ENCODE data around the gene GNL1. TPM values are rescaled to one million over a fixed set of nuclear protein-coding genes. Genes with fewer than 3 reads are reported as not detected.

Gene GNL1
- total RNA-seq, 1 donor from 2014 or later = 54.8 TPM

DNA sequence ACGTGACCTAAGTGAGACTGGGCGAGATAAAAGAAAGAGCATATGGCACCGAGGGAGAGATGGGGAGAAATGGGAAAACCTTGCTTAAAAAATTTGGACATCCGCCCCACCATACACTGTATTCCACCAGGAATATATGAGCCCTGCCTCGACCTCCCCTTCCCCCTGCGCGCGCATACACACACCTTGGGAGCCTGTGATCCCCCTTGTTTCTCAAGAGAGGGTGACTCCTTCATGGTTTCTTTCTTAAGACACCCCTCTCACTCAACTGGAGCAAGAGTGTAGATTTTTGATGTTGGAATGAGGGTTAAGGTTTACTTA lies 15.4 kb upstream of the GNL1 start:
- peaks cover 12% of the 10 kb centered on the region for H3K36me3 ChIP-seq
- intact Hi-C loops (cut with DNase I) = no loop called here
- ATAC-seq = no peak
- H3K9me3 ChIP-seq = no peaks in the 10 kb centered on the region
- TF ChIP-seq, protein P1, sequence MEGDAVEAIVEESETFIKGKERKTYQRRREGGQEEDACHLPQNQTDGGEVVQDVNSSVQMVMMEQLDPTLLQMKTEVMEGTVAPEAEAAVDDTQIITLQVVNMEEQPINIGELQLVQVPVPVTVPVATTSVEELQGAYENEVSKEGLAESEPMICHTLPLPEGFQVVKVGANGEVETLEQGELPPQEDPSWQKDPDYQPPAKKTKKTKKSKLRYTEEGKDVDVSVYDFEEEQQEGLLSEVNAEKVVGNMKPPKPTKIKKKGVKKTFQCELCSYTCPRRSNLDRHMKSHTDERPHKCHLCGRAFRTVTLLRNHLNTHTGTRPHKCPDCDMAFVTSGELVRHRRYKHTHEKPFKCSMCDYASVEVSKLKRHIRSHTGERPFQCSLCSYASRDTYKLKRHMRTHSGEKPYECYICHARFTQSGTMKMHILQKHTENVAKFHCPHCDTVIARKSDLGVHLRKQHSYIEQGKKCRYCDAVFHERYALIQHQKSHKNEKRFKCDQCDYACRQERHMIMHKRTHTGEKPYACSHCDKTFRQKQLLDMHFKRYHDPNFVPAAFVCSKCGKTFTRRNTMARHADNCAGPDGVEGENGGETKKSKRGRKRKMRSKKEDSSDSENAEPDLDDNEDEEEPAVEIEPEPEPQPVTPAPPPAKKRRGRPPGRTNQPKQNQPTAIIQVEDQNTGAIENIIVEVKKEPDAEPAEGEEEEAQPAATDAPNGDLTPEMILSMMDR (IDR thresholded peaks at IDR 0.05) = no peak
- peak overlapping the region; percentile 63 for H3K4me3 ChIP-seq
- peak overlapping the region; percentile 90 for H3K27ac ChIP-seq
- H3K4me1 ChIP-seq = peaks cover 29% of the 10 kb centered on the region
- no peak for DNase-seq
- no peaks in the 10 kb centered on the region for H3K27me3 ChIP-seq

DNA sequence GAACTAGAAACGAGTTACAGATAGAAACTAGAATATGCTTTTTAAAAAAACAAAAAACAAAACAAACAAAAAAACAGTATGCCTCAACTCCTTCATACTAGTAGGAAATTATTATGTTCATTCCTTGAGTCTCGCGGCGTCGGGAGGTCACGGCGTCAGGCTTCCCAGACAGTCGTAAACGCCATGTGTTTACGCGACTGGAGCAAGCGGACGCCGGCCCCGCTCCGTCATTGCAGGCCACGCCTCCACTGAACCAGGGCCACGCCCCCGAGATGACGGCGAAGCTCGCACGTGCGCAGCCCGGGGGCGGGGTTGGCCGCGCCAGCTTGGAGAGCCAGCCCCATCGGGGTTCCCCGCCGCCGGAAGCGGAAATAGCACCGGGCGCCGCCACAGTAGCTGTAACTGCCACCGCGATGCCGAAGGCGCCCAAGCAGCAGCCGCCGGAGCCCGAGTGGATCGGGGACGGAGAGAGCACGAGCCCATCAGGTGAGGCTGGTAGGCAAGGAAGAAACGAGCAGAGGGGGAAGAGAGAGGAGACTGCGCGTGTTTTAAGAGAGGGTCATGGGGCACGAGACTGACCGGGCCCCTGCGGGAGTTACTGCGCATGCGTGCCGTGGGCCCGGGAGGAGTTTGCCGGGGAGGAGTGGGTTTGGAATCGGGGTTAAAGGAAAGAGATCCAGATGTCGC lies 14.9 kb upstream of the GNL1 start, which contains the start of gene ABCF1:
Gene ABCF1 (plus strand): TSS at position 368 of the 687 bp plus-strand sequence. CDS start 46 bp downstream, at position 414.
- H3K27ac ChIP-seq = peak within 1 kb of the TSS; percentile 90
- intact Hi-C loops (cut with DNase I) = no loop called here
- TF ChIP-seq, protein P1 (IDR thresholded peaks at IDR 0.05) = no peak
- H3K36me3 ChIP-seq = peaks cover 9% of the 10 kb centered on the region
- peak within 1 kb of the TSS; percentile 63 for H3K4me3 ChIP-seq
- peak; percentile 100 for ATAC-seq
- peaks cover 29% of the 10 kb centered on the region for H3K4me1 ChIP-seq
- no peaks in the 10 kb centered on the region for H3K27me3 ChIP-seq
- H3K9me3 ChIP-seq = no peaks in the 10 kb centered on the region
- DNase-seq = peak; percentile 100

DNA sequence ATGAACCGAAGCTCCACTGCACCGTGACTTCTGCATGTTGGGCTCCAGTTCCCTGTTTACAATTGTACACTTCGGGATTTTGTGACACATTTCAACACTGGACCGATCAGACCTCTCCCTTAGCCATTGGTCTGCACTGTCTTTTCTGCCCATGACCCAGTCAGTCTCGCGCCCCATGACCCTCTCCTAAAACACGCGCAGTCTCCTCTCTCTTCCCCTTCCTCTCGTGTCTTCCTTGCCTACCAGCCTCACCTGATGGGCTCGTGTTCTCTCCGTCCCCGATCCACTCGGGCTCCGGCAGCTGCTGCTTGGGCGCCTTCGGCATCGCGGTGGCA lies 14.4 kb upstream of the GNL1 start:
- peaks cover 6% of the 10 kb centered on the region for H3K36me3 ChIP-seq
- intact Hi-C loops (cut with DNase I) = no loop called here

DNA sequence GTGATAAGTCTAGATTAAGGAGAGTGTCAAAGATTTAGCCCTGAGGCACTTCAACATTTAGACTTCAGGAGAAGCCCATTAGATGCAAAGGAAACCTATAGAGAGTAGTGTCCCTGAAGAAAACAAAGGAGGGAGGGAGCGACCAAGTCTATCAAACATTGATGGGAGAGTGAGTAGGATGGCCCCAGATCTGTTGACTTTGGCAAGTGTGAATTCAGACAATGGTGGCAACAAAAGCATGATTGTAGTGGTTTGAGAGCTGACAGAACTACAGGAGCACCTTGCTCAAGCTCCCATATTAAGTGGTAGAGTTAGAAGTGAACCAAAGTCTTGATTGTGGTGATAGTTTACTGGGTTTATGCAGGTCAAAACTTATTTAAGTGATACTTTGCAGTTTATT lies 14.0 kb upstream of the GNL1 start:
- Histone ChIP-seq H3K4me1 (peaks cover 29% of the 10 kb centered on the region), H3K9me3 (no peaks in the 10 kb centered on the region), H3K27ac (peak overlapping the region; percentile 90), H3K36me3 (peaks cover 2% of the 10 kb centered on the region), H3K27me3 (no peaks in the 10 kb centered on the region), H3K4me3 (peak overlapping the region; percentile 63)
- intact Hi-C loops (cut with DNase I) = no loop called here
- DNase-seq = no peak
- no peak for ATAC-seq
- TF ChIP-seq, protein P1 (IDR thresholded peaks at IDR 0.05) = no peak

More for the DNA sequence above, 14.4 kb upstream of the GNL1 start:
- Histone ChIP-seq H3K27me3 (no peaks in the 10 kb centered on the region), H3K4me1 (peaks cover 29% of the 10 kb centered on the region), H3K9me3 (no peaks in the 10 kb centered on the region), H3K4me3 (peak overlapping the region; percentile 63), H3K27ac (peak overlapping the region; percentile 90)
- peak; percentile 52 for ATAC-seq
- DNase-seq = no peak
- TF ChIP-seq, protein P1 (IDR thresholded peaks at IDR 0.05) = no peak

DNA sequence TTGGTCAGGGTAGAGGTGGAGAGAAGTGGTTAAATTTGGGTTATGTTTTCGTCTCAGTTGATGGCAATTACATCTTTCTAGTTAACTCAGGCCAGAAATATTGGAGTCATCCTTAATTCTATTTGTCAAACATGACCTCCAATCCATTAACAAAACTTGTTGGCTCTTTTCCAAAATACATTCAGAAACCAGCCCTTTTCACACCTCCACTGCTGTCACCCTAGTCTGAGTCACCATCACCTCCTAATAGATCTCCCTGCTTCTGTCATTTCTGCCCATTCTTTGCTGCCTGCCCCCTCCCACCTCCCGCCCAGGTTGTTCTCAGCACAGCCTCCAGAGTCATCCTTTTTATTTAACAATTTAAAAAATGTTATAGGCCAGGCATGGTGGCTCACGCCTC lies 12.0 kb upstream of the GNL1 start:
- Histone ChIP-seq H3K4me1 (peaks cover 24% of the 10 kb centered on the region), H3K36me3 (peaks cover 1% of the 10 kb centered on the region), H3K4me3 (no peak overlapping the region), H3K27me3 (no peaks in the 10 kb centered on the region), H3K27ac (no peak overlapping the region), H3K9me3 (no peaks in the 10 kb centered on the region)
- ATAC-seq (no peak), DNase-seq (no peak)
- intact Hi-C loops (cut with DNase I) = no loop called here
- TF ChIP-seq, protein P1 (IDR thresholded peaks at IDR 0.05) = no peak

GRCh38 chr6:30565772-30566171 lies 9.5 kb upstream of the GNL1 start:
- intact Hi-C loops (cut with DNase I) = no loop called here
- no peak for ATAC-seq

More at GRCh38 chr6:30565772-30566171, 9.5 kb upstream of the GNL1 start:
- Histone ChIP-seq H3K27me3 (no peaks in the 10 kb centered on the region), H3K36me3 (peaks cover 22% of the 10 kb centered on the region), H3K4me3 (no peak overlapping the region), H3K27ac (no peak overlapping the region), H3K4me1 (peaks cover 9% of the 10 kb centered on the region), H3K9me3 (no peaks in the 10 kb centered on the region)
- DNase-seq = no peak
- TF ChIP-seq, protein P1 (IDR thresholded peaks at IDR 0.05) = no peak
